ENCODE results near the gene COL6A2. TPM values are rescaled to one million over a fixed set of nuclear protein-coding genes. Genes with fewer than 3 reads are reported as not detected.

The COL6A2 gene
- total RNA-seq, 1 donor from 2014 or later, result 120 TPM

DNA sequence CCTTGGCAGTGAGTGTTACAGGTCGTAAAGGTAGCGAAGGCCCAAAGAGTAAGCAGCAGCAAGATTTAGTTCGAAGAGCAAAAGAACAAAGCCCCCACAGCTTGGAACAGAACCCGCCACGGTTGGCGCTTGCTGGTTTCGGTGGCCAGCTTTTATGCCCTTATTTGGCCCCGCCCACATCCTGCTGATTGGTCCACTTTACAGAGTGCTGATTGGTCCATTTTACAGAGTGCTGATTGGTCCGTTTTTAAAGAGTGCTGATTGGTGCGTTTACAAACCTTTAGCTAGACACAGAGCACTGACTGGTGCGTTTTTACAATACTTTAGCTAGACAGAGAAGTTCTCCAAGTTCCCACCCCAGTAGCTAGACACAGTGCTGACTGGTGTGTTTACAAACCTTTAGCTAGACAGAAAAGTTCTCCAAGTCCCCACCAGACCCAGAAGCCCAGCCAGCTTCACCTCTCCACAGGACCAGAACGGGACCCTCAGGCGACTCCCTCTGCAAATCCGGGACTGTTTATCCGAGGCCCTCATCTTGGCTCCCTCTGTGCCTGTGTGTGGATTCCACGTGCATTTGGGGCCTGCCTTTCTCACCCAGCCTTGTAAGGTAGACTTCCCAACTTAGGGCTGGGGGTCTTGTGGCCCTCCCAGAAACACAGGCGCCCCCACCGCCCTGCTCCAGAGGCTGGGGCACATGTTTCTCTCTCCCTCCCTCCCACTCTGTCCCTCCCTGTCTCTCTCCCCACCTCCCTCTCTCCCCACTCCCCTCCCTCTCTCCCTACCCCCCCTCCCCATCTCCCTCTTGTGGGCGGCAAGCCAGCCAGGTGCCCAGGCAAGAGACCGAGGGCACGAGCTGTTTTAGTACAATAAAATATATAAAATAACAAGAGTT lies 44.9 kb downstream of the COL6A2 start:
- H3K4me3 Mint-ChIP-seq (ENCODE audit: unreplicated experiment), result no peak overlapping the region
- TF ChIP-seq, protein P1, sequence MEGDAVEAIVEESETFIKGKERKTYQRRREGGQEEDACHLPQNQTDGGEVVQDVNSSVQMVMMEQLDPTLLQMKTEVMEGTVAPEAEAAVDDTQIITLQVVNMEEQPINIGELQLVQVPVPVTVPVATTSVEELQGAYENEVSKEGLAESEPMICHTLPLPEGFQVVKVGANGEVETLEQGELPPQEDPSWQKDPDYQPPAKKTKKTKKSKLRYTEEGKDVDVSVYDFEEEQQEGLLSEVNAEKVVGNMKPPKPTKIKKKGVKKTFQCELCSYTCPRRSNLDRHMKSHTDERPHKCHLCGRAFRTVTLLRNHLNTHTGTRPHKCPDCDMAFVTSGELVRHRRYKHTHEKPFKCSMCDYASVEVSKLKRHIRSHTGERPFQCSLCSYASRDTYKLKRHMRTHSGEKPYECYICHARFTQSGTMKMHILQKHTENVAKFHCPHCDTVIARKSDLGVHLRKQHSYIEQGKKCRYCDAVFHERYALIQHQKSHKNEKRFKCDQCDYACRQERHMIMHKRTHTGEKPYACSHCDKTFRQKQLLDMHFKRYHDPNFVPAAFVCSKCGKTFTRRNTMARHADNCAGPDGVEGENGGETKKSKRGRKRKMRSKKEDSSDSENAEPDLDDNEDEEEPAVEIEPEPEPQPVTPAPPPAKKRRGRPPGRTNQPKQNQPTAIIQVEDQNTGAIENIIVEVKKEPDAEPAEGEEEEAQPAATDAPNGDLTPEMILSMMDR (IDR thresholded peaks at IDR 0.05; ENCODE audit: insufficient read depth, low read depth, low read length), result no peak
- no peak for TF ChIP-seq EZH2 (IDR thresholded peaks at IDR 0.05; ENCODE audit: insufficient read depth, low read length)
- Histone ChIP-seq H3K4me3 (ENCODE audit: insufficient read depth, low read depth, low read length) (no peak overlapping the region), H3K9ac (ENCODE audit: low read length) (no peak overlapping the region), H3K27ac (ENCODE audit: low read depth, low read length) (no peak overlapping the region), H3K27me3 (ENCODE audit: insufficient read depth, low read length) (no peaks in the 10 kb centered on the region), H4K20me1 (ENCODE audit: insufficient read depth, low read length) (no peaks in the 10 kb centered on the region), H3K79me2 (ENCODE audit: insufficient read depth, low read length) (no peaks in the 10 kb centered on the region), H3K4me2 (ENCODE audit: low read length) (no peak overlapping the region), H3K4me1 (ENCODE audit: insufficient read depth, low read length) (peaks cover 5% of the 10 kb centered on the region), H3K36me3 (ENCODE audit: insufficient read depth, low read length) (no peaks in the 10 kb centered on the region), H3K9me3 (ENCODE audit: insufficient read depth, low read depth, low read length) (peaks cover 3% of the 10 kb centered on the region), H2AFZ (ENCODE audit: low read depth, low read length) (no peak overlapping the region)
- H3K4me1 Mint-ChIP-seq (ENCODE audit: low read depth, unreplicated experiment), result peaks cover 4% of the 10 kb centered on the region
- H3K9me3 Mint-ChIP-seq (ENCODE audit: unreplicated experiment), result no peaks in the 10 kb centered on the region
- H3K27me3 Mint-ChIP-seq (ENCODE audit: low read depth, unreplicated experiment), result peaks cover 13% of the 10 kb centered on the region
- H3K27ac Mint-ChIP-seq (ENCODE audit: unreplicated experiment), result no peak overlapping the region
- no peak for DNase-seq (ENCODE audit: low read depth)
- no peak for FAIRE-seq
- no peaks in the 10 kb centered on the region for H3K36me3 Mint-ChIP-seq (ENCODE audit: low read depth, unreplicated experiment)

DNA sequence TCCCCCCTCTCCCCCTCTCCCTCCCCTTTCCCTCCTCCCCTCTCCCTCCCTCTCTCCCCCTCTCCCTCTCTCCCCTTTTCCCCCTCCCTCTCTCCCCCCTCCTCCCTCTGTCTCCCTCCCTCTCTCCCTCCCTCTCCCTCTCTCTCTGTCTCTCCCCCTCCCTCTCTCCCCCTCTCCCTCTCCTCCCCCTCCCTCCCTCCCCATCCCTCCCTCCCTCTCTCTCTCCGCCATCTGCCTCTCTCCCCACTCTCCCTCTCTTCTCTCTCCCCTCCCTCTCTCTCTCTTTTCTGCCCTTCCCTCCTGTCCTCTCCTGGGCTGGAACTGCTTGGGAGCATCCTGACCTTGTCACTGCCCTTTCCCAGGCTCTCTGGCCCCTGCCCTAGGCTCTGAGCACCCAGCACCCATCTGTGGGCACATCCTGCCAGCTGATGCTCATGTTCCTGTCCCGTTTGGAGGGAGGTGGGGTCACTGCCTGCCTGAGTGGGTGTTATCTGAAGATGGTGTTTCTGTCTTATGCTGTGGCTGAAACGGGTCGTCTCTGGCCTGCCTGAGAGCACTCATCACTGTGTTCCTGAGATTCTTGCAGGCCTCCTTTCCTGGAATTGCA lies 46.7 kb downstream of the COL6A2 start:
- Histone ChIP-seq H3K27me3 (ENCODE audit: insufficient read depth, low read length) (no peaks in the 10 kb centered on the region), H3K4me2 (ENCODE audit: low read length) (no peak overlapping the region), H3K79me2 (ENCODE audit: insufficient read depth, low read length) (no peaks in the 10 kb centered on the region), H3K9ac (ENCODE audit: low read length) (no peak overlapping the region), H3K27ac (ENCODE audit: low read depth, low read length) (no peak overlapping the region), H3K36me3 (ENCODE audit: insufficient read depth, low read length) (no peaks in the 10 kb centered on the region), H4K20me1 (ENCODE audit: insufficient read depth, low read length) (no peaks in the 10 kb centered on the region), H3K4me3 (ENCODE audit: insufficient read depth, low read depth, low read length) (no peak overlapping the region), H2AFZ (ENCODE audit: low read depth, low read length) (no peak overlapping the region), H3K9me3 (ENCODE audit: insufficient read depth, low read depth, low read length) (peaks cover 3% of the 10 kb centered on the region), H3K4me1 (ENCODE audit: insufficient read depth, low read length) (peaks cover 5% of the 10 kb centered on the region)
- Mint-ChIP-seq H3K27ac (ENCODE audit: unreplicated experiment) (no peak overlapping the region), H3K4me1 (ENCODE audit: low read depth, unreplicated experiment) (peaks cover 4% of the 10 kb centered on the region), H3K27me3 (ENCODE audit: low read depth, unreplicated experiment) (peaks cover 10% of the 10 kb centered on the region), H3K9me3 (ENCODE audit: unreplicated experiment) (no peaks in the 10 kb centered on the region), H3K36me3 (ENCODE audit: low read depth, unreplicated experiment) (no peaks in the 10 kb centered on the region), H3K4me3 (ENCODE audit: unreplicated experiment) (no peak overlapping the region)
- TF ChIP-seq, protein P1 (IDR thresholded peaks at IDR 0.05; ENCODE audit: insufficient read depth, low read depth, low read length), result no peak
- no peak for TF ChIP-seq EZH2 (IDR thresholded peaks at IDR 0.05; ENCODE audit: insufficient read depth, low read length)
- no peak for DNase-seq (ENCODE audit: low read depth)
- FAIRE-seq, result no peak

Measured in astrocyte (in vitro differentiated cells and primary cell).